GM23248 (cell line): ENCODE data around the gene COL23A1.

Source experiments
- EZH2 ChIP-seq: fragments of 200-600 bp; sonication (generic); IDR thresholded peaks from 2 replicates; pipeline ENCODE4 v1.6.1; 2018; ENCODE audit warnings: antibody characterized with exemption, mild to moderate bottlenecking; ENCODE audit not compliant: insufficient read depth, poor library complexity, severe bottlenecking
- EZH2phosphoT487 ChIP-seq: fragments of 200-600 bp; sonication (generic); IDR thresholded peaks from 2 replicates; pipeline ENCODE4 v1.6.1; 2018; ENCODE audit warnings: antibody characterized with exemption, moderate library complexity, mild to moderate bottlenecking, low read depth; ENCODE audit not compliant: insufficient read depth

GRCh38 chr5:178381206-178381605, 209.0 kb downstream of the COL23A1 start:
- TF ChIP-seq EZH2 (no peak), EZH2phosphoT487 (no peak)
